ENCODE results near the gene MAPK1. TPM values are rescaled to one million over a fixed set of nuclear protein-coding genes. Genes with fewer than 3 reads are reported as not detected.
"Not testable (repeated sequence)": the region's sequence is repeated elsewhere in the genome, so short reads cannot be mapped to it uniquely, and the experiment has no call there.

Gene MAPK1
- total RNA-seq, 1 donor = 46.3 TPM

DNA sequence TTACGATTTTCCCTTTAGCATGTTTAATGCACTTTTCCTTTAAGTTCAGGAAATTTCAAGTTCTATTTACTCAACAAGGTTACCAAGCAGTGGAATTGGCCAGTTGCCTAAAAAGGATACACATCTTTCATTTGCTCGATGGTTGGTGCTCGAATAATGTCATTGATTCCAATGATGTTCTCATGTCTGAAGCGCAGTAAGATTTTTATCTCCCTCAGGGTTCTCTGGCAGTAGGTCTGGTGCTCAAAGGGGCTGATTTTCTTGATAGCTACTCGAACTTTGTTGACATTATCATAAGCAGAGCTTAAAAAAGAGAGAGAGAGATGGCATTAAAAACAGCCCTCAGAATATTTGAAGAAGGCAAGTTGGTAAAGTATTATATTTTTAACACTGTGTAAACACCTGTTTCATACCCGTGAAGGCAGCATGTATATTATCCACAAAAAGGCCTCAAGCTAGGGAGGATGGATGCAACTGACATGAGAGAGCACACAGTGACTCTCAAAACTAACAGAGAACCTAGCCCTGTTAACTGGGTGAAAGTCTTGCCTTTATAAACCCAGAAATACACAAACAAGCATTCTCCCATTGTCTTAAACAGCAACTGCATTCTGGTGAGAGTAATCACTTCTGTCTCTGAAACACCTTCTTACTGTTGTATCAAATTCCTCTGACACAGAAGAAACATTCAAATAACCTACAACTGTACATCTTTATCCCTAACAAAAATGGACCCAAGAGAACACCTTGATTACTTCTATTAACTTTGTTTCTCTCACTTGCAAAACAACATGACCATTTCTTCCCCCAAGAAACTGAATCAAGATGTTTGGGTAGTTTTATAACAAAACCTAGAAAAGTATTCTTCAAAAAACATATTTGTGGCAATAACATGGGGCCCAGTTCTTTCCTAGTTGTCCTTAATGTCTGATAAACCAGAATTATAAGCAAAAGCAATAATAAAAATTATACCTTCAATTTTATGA, 59.6 kb downstream of the MAPK1 start:
- H3K79me2 ChIP-seq (ENCODE audit: insufficient read depth, low read length) = peaks cover 88% of the 10 kb centered on the region
- TF ChIP-seq CTCF (IDR thresholded peaks at IDR 0.05; ENCODE audit: extremely low read depth, low read depth, low read length) = no peak
- no peak overlapping the region for H3K4me3 ChIP-seq (ENCODE audit: insufficient read depth, low read length)
- DNase-seq (ENCODE audit: insufficient read length, low spot score, missing footprints) = no peak
- no peak overlapping the region for H3K27ac ChIP-seq (ENCODE audit: low read depth, low read length)
- no peak overlapping the region for H3K4me2 ChIP-seq (ENCODE audit: insufficient read depth, low read length)
- H3K4me1 ChIP-seq (ENCODE audit: insufficient read depth, low read length) = no peaks in the 10 kb centered on the region
- peaks cover 22% of the 10 kb centered on the region for H4K20me1 ChIP-seq (ENCODE audit: insufficient read depth, low read length)
- no peaks in the 10 kb centered on the region for H3K27me3 ChIP-seq (ENCODE audit: insufficient read depth, low read length)
- no peak overlapping the region for H2AFZ ChIP-seq (ENCODE audit: low read length)
- H3K9me3 ChIP-seq (ENCODE audit: low read depth, low read length) = no peaks in the 10 kb centered on the region
- peaks cover 32% of the 10 kb centered on the region for H3K36me3 ChIP-seq (ENCODE audit: insufficient read depth, low read length)

DNA sequence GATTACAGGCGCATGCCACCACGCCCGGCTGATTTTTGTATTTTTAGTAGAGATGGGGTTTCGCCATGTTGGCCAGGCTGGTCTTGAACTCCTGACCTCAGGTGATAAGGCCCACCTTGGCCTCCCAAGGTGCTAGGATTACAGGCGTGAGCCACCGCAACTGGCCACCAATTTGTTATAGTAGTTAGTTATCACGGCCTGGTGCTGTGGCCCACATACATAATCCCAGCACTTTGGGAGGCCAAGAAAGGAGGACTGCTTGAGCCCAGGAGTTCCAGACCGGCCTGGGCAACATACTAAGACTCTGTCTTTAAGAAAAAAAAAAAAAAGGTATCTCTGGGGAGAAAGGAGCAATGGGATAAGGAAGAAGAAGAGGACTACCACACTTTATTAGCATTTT, 62.1 kb downstream of the MAPK1 start:
- H2AFZ ChIP-seq (ENCODE audit: low read length); H3K4me1 ChIP-seq (ENCODE audit: insufficient read depth, low read length); DNase-seq (ENCODE audit: insufficient read length, low spot score, missing footprints); H3K4me2 ChIP-seq (ENCODE audit: insufficient read depth, low read length); H3K9me3 ChIP-seq (ENCODE audit: low read depth, low read length); H3K27me3 ChIP-seq (ENCODE audit: insufficient read depth, low read length); H3K4me3 ChIP-seq (ENCODE audit: insufficient read depth, low read length); H3K27ac ChIP-seq (ENCODE audit: low read depth, low read length): not testable (repeated sequence)
- Histone ChIP-seq H3K79me2 (ENCODE audit: insufficient read depth, low read length) (peaks cover 79% of the 10 kb centered on the region), H4K20me1 (ENCODE audit: insufficient read depth, low read length) (peaks cover 15% of the 10 kb centered on the region), H3K36me3 (ENCODE audit: insufficient read depth, low read length) (peaks cover 50% of the 10 kb centered on the region)

DNA sequence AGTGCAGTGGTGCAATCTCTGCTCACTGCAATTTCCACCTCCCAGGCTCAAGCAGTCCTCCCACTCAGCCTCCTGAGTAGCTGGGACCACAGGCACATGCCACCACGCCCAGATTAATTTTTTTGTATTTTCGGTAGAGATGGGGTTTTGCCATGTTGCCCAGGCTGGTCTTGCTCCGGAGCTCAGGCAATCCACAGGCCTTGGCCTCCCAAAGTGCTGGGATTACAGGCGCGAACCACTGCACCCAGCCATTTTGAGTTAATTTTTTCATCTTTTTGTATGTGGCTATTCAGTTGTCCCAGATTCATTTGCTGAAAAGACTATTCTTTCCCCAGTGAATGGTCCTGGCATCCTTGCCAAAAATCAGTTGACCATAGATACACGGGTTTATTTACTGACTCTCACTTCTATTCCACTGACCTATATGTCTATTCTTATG, 63.6 kb downstream of the MAPK1 start:
- DNase-seq (ENCODE audit: insufficient read length, low spot score, missing footprints) = no peak
- no peak for TF ChIP-seq CTCF (IDR thresholded peaks at IDR 0.05; ENCODE audit: extremely low read depth, low read depth, low read length)
- Histone ChIP-seq H3K79me2 (ENCODE audit: insufficient read depth, low read length) (peaks cover 76% of the 10 kb centered on the region), H3K4me1 (ENCODE audit: insufficient read depth, low read length) (no peaks in the 10 kb centered on the region), H3K27me3 (ENCODE audit: insufficient read depth, low read length) (no peaks in the 10 kb centered on the region), H3K4me3 (ENCODE audit: insufficient read depth, low read length) (no peak overlapping the region), H3K36me3 (ENCODE audit: insufficient read depth, low read length) (peaks cover 61% of the 10 kb centered on the region), H4K20me1 (ENCODE audit: insufficient read depth, low read length) (peaks cover 15% of the 10 kb centered on the region), H3K9me3 (ENCODE audit: low read depth, low read length) (no peaks in the 10 kb centered on the region), H3K27ac (ENCODE audit: low read depth, low read length) (no peak overlapping the region), H2AFZ (ENCODE audit: low read length) (no peak overlapping the region), H3K4me2 (ENCODE audit: insufficient read depth, low read length) (no peak overlapping the region)

- TF ChIP-seq CTCF (IDR thresholded peaks at IDR 0.05; ENCODE audit: extremely low read depth, low read depth, low read length) = no peak
- Histone ChIP-seq H3K9me3 (ENCODE audit: low read depth, low read length) (no peaks in the 10 kb centered on the region), H3K27ac (ENCODE audit: low read depth, low read length) (no peak overlapping the region), H3K79me2 (ENCODE audit: insufficient read depth, low read length) (peaks cover 72% of the 10 kb centered on the region), H2AFZ (ENCODE audit: low read length) (no peak overlapping the region), H3K27me3 (ENCODE audit: insufficient read depth, low read length) (no peaks in the 10 kb centered on the region), H3K4me2 (ENCODE audit: insufficient read depth, low read length) (no peak overlapping the region), H3K4me3 (ENCODE audit: insufficient read depth, low read length) (no peak overlapping the region), H3K36me3 (ENCODE audit: insufficient read depth, low read length) (peaks cover 69% of the 10 kb centered on the region), H4K20me1 (ENCODE audit: insufficient read depth, low read length) (peaks cover 9% of the 10 kb centered on the region), H3K4me1 (ENCODE audit: insufficient read depth, low read length) (no peaks in the 10 kb centered on the region)
- no peak for DNase-seq (ENCODE audit: insufficient read length, low spot score, missing footprints)
Measured at GRCh38 chr22:21802673-21803072, 64.8 kb downstream of the MAPK1 start.
